HG02623 (cell line): ENCODE measurements around the gene PRCD.
"Not testable (repeated sequence)": the region's sequence is repeated elsewhere in the genome, so short reads cannot be mapped to it uniquely, and the experiment has no call there.

Experiments
- ATAC-seq: cut with Tn5 transposase; IDR thresholded peaks from one replicate; pipeline ENCODE4 v1.9.1; 2021; ENCODE audit warnings: moderate library complexity; ENCODE audit not compliant: unreplicated experiment

PRCD gene

GRCh38 chr17:76551685-76552084 is 11.8 kb downstream of the PRCD start:
- ATAC-seq = no peak

GRCh38 chr17:76553178-76553908 is 13.5 kb downstream of the PRCD start:
- ATAC-seq = no peak

DNA sequence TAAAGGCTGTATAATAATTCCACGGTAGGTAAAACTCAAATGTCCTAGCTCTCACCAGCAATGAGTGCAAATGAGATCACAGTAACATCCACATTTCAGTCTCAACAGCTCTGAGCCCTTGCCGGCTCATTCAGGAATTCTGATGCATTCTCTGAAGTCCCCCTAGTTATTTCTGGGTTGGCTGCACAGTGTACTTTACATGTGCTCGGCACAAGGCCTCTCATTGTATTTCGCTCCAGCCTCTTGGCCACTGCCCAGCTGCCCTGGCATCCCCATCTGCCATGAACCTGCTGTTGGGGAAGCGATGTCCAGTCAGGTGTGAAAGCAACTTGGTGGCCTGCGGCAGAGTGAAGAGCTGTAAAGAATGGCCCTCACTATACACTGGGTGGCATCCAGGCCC is 14.3 kb downstream of the PRCD start:
- ATAC-seq = no peak

DNA sequence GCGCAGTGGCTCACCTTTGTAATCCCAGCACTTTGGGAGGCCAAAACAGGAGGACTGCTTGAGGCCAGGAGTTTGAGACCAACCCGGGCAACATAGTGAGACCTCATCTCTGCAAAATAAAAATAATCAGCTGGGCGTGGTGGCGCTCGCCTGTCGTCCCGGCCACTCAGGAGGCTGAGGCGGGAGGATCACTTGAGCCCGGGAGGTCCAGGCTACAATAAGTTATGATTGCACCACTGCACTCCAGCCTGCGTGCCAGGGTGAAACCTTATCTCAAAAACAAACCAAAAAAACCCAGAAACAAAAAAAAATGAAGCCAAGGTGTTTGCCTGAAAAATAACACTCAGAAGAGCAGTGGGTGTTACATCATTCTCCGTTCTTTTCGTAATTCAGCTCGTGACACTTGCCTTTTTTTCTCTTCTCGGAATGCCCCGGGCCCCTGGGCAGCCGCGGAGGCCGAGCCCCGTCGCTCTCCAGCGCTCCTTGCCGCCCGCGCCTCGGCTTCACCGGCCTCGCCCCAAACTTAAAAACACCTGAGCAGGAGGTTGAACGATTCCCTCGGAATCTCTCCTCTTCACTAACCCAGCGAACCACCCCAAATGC is 17.0 kb downstream of the PRCD start:
- ATAC-seq = no peak

GRCh38 chr17:76557368-76558197 is 17.7 kb downstream of the PRCD start:
- peak; percentile 83 for ATAC-seq

DNA sequence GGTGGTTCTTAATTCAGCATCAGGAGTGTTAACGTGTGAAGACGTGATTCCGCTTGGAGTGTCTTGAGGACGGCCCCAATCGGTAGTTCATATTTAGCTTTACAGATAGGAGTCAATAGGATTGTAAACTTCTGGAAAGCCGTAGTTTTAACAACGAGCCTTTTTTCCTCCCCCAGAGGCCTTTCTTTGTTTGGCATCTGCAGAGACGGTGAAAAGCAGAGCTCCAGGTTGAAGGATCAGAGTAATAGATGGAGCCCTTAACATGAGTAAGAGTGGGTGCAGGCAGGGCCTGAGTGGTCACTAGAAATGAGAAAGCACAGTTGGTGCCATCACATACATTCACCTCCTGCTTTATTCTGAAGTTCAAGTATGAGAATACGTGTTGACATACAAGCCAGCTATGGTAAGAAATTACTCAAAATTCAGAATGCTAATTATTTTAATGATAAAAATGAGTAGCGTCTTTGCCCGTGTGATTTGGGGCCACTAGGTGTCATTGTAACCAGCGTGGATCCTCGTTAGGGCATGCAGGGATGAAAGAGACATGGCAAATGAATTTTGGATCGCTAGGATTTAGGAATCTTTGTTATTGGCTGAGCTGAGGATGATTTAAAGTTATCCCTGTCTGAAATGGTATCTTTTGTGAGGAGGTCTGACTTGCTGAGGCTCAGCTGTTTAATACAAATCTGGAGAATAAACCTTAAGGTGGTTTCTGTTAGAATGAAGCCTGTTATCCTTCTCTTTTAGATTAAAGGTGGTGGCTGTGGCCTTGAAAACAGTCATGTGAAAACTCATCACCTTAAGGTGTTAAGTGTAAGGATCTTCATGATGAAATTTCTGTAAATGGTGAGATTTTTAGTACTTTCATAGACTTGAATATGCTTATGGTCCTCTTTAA is 18.6 kb downstream of the PRCD start:
- ATAC-seq = no peak

- not testable (repeated sequence) for ATAC-seq
These were observed 19.6 kb downstream of the PRCD start for GRCh38 chr17:76559460-76559859.

DNA sequence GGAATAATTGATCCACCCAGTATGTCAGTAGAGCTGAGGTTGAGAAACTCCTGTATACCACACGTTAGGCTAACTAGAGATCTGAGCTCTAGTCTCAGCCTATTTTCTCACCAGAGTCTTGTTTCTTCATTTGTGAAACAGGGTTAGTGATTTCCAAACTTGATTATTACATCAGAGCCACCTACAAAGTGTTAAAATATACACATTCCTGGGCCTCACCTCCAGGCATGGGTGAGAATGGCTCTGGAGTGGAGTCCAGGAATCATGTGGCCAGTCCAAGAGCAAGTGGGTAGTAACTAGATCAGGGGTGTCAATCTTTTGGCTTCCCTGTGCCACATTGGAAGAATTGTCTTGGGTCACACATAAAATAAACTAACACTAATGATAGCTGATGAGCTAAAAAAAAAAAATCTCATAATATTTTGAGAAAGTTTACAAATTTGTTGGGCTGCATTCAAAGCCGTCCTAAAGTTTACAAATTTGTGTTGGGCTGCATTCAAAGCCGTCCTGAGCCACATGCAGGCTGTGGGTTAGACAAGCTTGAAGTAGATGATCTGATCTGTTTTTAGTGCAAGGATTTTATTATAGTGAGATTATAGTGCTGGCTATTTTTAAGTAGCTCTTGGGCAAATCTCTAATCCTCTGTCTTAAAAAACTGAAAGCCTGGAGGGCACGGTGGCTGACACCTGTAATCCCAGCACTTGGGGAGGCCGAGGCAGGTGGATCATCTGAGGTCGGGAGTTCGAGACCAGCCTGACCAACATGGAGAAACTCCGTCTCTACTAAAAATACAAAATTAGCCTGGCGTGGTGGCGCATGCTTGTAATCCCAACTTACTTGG is 20.4 kb downstream of the PRCD start:
- ATAC-seq = no peak

DNA sequence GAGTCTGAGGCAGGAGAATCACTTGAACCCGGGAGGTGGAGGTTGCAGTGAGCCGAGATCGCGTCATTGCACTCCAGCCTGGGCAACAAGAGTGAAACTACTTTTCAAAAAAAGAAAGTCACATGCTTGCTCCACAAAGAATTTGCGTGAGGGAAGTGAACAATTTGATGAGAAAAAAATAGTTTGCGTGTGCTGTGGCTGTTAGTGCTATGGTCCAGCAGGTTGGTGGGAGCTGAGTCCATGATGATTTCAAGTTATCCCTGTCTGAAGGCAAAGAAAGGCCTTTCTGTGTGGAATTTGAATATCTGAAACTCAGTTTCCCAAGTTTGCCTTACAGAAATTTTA is 21.0 kb downstream of the PRCD start:
- ATAC-seq = no peak

GRCh38 chr17:76561332-76561731 is 21.5 kb downstream of the PRCD start:
- no peak for ATAC-seq

DNA sequence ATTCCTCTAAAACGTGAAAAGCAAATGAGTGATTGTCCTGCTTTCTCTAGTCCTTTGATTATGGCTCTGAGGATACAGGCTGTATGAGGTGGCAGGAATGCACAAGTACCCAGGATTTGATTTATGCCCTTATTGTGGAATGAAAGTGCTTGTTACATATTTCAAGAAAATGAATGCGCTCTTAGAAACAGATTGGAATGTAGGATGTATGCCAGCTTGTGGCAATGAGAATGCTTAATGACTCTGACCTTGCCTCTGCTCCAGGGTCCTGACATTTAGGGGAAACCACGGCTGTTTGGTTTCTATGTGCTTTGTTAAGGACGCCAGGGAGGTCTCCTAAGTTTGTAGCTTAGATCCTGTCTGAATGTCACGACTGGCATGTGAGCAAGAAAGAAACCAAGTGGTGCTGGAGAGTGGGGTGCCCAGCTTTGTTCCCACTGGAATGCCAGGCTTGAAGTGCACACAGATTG is 22.0 kb downstream of the PRCD start:
- no peak for ATAC-seq

DNA sequence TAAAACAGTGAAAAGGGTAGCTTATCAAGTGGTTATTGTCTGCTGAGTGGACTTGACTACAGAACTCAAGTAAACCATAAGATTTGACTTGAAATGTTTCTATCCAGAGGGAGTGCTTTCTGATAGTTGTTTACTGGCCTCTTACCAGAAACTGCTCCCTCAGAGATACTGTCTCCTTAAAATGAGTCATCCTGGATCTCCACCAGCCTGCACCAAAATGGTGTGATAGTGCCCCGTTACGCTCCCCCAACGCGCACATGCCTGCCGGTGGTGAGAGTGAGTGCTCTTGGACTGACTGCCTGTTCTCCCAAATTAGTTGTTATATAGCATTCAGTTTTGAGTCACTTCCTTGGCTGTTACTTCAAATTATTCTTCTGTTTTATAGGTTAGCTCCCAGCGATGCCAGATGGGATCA is 22.9 kb downstream of the PRCD start:
- no peak for ATAC-seq

GRCh38 chr17:76563359-76563758 is 23.5 kb downstream of the PRCD start:
- ATAC-seq = not testable (repeated sequence)

- ATAC-seq = not testable (repeated sequence)
These were observed 25.3 kb downstream of the PRCD start for GRCh38 chr17:76564991-76565727.

DNA sequence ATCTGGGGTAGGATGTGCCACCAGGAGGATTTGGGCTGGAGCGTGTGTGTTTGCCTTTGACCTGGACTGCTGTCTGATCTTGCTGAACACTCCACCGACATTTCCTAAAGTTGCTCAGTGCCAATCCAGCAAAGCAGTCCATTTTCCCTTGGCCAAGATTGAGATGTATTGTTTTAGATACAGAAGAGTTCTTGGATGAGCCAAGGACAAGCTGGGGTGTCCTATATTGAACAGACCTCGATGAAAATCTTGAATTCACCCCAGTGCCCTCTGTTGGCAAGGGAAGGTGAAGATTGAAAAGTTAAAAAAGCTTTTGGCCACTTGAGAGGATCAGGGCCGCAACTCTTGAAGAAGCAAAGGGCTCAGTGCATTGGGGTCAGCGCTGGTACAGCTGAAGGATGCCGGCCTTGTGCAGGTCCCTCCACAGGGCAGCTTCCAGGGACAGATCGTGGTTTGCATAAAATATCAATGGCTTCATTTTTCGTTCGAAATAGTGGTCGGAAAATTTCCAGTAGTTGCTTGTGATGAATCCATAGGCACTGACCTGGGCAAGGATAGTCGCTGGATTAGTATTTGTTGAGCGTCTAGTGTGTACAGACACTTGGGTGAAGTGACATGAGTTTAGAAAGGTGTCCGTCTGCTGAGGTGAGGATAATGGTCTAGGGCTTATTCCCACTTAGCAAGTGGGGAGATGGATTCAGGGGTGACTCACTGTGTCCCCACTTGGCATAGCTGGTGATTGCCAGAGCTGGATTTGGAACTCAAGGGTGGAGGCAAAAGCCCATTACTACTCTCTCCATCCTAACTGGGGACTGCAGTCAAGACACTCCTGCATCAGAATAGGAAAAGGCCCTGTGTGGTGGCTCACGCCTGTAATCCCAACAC is 26.1 kb downstream of the PRCD start:
- ATAC-seq = no peak

- ATAC-seq = no peak
These were observed 26.7 kb downstream of the PRCD start for GRCh38 chr17:76566613-76566943.

DNA sequence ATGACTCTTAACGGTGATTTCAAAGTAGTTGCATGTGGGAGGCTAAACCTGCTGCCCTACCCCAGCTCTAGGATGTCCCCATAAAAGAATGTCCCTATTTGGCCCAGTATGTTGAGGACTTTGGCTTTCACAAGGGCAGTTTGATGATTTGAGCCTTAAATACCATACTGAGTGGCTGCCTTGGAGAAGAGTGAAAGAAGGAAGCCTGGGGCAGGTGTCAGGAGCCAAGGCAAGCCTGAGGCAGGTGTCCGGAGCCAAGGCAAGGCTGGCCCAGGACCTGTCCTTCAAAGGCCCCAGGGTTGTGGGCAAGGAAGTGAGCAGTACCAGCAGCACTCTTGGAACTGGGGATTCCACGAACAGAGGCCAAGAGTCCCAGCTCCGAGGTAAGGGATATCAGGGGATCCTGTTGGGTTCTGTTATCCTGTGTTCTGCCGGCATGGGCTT is 27.2 kb downstream of the PRCD start:
- ATAC-seq = no peak
